Measurements from ENCODE around the gene FBLN5. TPM values are rescaled to one million over a fixed set of nuclear protein-coding genes. Genes with fewer than 3 reads are reported as not detected.
A peak's percentile ranks its signal among the peaks of the same experiment; 100 is the strongest.

Gene FBLN5
- total RNA-seq, 1 donor from 2014 or later = 41.5 TPM

- Mint-ChIP-seq H3K4me1 (peaks cover 25% of the 10 kb centered on the region), H3K27ac (no peak overlapping the region), H3K36me3 (peaks cover 4% of the 10 kb centered on the region), H3K4me3 (no peak overlapping the region), H3K9me3 (no peaks in the 10 kb centered on the region), H3K27me3 (ENCODE audit: low read depth) (no peaks in the 10 kb centered on the region)
- DNase-seq (ENCODE audit: low spot score in 2 of 2, unreplicated experiment in 2 of 2) = no peak
- TF ChIP-seq CTCF (IDR thresholded peaks at IDR 0.05; ENCODE audit: unreplicated experiment) = no peak
These were observed 15.9 kb downstream of the FBLN5 start for GRCh38 chr14:91931478-91932088.

GRCh38 chr14:91929700-91930099, 17.8 kb downstream of the FBLN5 start:
- Mint-ChIP-seq H3K36me3 (no peaks in the 10 kb centered on the region), H3K4me3 (no peak overlapping the region), H3K9me3 (no peaks in the 10 kb centered on the region), H3K27ac (peak overlapping the region; percentile 83), H3K27me3 (ENCODE audit: low read depth) (no peaks in the 10 kb centered on the region), H3K4me1 (peaks cover 35% of the 10 kb centered on the region)
- TF ChIP-seq CTCF (IDR thresholded peaks at IDR 0.05; ENCODE audit: unreplicated experiment) = no peak
- no peak for DNase-seq (ENCODE audit: low spot score in 2 of 2, unreplicated experiment in 2 of 2)

GRCh38 chr14:91927800-91928199, 19.7 kb downstream of the FBLN5 start:
- Mint-ChIP-seq H3K36me3 (no peaks in the 10 kb centered on the region), H3K27ac (no peak overlapping the region)

GRCh38 chr14:91927191-91927590, 20.3 kb downstream of the FBLN5 start:
- Mint-ChIP-seq H3K9me3 (no peaks in the 10 kb centered on the region), H3K27me3 (ENCODE audit: low read depth) (no peaks in the 10 kb centered on the region), H3K27ac (no peak overlapping the region), H3K4me3 (no peak overlapping the region), H3K4me1 (peaks cover 37% of the 10 kb centered on the region), H3K36me3 (no peaks in the 10 kb centered on the region)
- no peak for DNase-seq (ENCODE audit: low spot score in 2 of 2, unreplicated experiment in 2 of 2)
- no peak for TF ChIP-seq CTCF (IDR thresholded peaks at IDR 0.05; ENCODE audit: unreplicated experiment)

More at GRCh38 chr14:91927800-91928199, 19.7 kb downstream of the FBLN5 start:
- H3K9me3 Mint-ChIP-seq = no peaks in the 10 kb centered on the region
- no peaks in the 10 kb centered on the region for H3K27me3 Mint-ChIP-seq (ENCODE audit: low read depth)
- TF ChIP-seq CTCF (IDR thresholded peaks at IDR 0.05; ENCODE audit: unreplicated experiment) = no peak
- DNase-seq (ENCODE audit: low spot score in 2 of 2, unreplicated experiment in 2 of 2) = no peak
- peaks cover 37% of the 10 kb centered on the region for H3K4me1 Mint-ChIP-seq
- H3K4me3 Mint-ChIP-seq = no peak overlapping the region

GRCh38 chr14:91926131-91926890, 21.2 kb downstream of the FBLN5 start:
- TF ChIP-seq CTCF (IDR thresholded peaks at IDR 0.05; ENCODE audit: unreplicated experiment) = no peak
- Mint-ChIP-seq H3K4me1 (peaks cover 37% of the 10 kb centered on the region), H3K36me3 (no peaks in the 10 kb centered on the region), H3K27ac (no peak overlapping the region), H3K4me3 (no peak overlapping the region), H3K9me3 (no peaks in the 10 kb centered on the region), H3K27me3 (ENCODE audit: low read depth) (no peaks in the 10 kb centered on the region)
- DNase-seq (ENCODE audit: low spot score in 2 of 2, unreplicated experiment in 2 of 2) = no peak

Data from mesothelial cell of epicardium (in vitro differentiated cells).